ENCODE results near the gene TBC1D17. TPM values are rescaled to one million over a fixed set of nuclear protein-coding genes. Genes with fewer than 3 reads are reported as not detected.

The TBC1D17 gene
- total RNA-seq, 1 donor from 2014 or later: 33.9 TPM

DNA sequence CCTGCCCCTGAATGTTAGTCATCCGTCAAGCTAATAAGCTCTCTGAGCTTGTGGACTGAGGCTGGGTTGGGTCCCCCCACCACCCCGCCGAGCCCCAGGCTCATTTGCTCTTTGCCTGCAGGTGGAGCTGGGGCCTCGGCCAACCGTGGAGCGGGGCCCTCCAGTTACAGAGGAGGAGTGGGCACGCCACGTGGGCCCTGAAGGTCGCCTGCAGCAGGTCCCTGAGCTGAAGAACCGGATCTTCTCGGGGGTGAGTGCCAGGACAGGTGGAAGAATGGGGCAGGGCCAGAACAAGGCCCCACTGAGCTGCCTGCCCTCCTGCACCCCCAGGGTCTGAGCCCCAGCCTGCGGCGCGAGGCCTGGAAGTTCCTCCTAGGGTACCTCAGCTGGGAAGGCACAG lies 5.1 kb downstream of the TBC1D17 start:
- Mint-ChIP-seq H3K9me3 (no peaks in the 10 kb centered on the region), H3K36me3 (peaks cover 27% of the 10 kb centered on the region), H3K4me3 (no peak overlapping the region), H3K27ac (no peak overlapping the region), H3K4me1 (ENCODE audit: unreplicated experiment) (peaks cover 4% of the 10 kb centered on the region), H3K27me3 (no peaks in the 10 kb centered on the region)
- DNase-seq (ENCODE audit: extremely low spot score, unreplicated experiment): no peak
- TF ChIP-seq CTCF (conservative IDR thresholded peaks at IDR 0.05): no peak

GRCh38 chr19:49883094-49883493 lies 5.6 kb downstream of the TBC1D17 start:
- TF ChIP-seq CTCF (conservative IDR thresholded peaks at IDR 0.05): no peak
- H3K27me3 Mint-ChIP-seq: no peaks in the 10 kb centered on the region
- H3K27ac Mint-ChIP-seq: no peak overlapping the region
- peaks cover 25% of the 10 kb centered on the region for H3K36me3 Mint-ChIP-seq
- no peak for DNase-seq (ENCODE audit: extremely low spot score, unreplicated experiment)
- H3K4me1 Mint-ChIP-seq (ENCODE audit: unreplicated experiment): peaks cover 1% of the 10 kb centered on the region
- no peak overlapping the region for H3K4me3 Mint-ChIP-seq
- no peaks in the 10 kb centered on the region for H3K9me3 Mint-ChIP-seq

- peaks cover 24% of the 10 kb centered on the region for H3K36me3 Mint-ChIP-seq
- H3K4me3 Mint-ChIP-seq: no peak overlapping the region
- no peak for DNase-seq (ENCODE audit: extremely low spot score, unreplicated experiment)
- H3K9me3 Mint-ChIP-seq: no peaks in the 10 kb centered on the region
- H3K27me3 Mint-ChIP-seq: no peaks in the 10 kb centered on the region
- no peak overlapping the region for H3K27ac Mint-ChIP-seq
- TF ChIP-seq CTCF (conservative IDR thresholded peaks at IDR 0.05): no peak
- no peaks in the 10 kb centered on the region for H3K4me1 Mint-ChIP-seq (ENCODE audit: unreplicated experiment)
Observed at GRCh38 chr19:49884109-49884508, 6.6 kb downstream of the TBC1D17 start.

GRCh38 chr19:49884760-49885159 lies 7.3 kb downstream of the TBC1D17 start:
- no peak for TF ChIP-seq CTCF (conservative IDR thresholded peaks at IDR 0.05)
- H3K27ac Mint-ChIP-seq: no peak overlapping the region
- no peak for DNase-seq (ENCODE audit: extremely low spot score, unreplicated experiment)
- H3K27me3 Mint-ChIP-seq: no peaks in the 10 kb centered on the region
- H3K36me3 Mint-ChIP-seq: peaks cover 24% of the 10 kb centered on the region
- H3K9me3 Mint-ChIP-seq: no peaks in the 10 kb centered on the region
- H3K4me3 Mint-ChIP-seq: no peak overlapping the region
- H3K4me1 Mint-ChIP-seq (ENCODE audit: unreplicated experiment): no peaks in the 10 kb centered on the region

DNA sequence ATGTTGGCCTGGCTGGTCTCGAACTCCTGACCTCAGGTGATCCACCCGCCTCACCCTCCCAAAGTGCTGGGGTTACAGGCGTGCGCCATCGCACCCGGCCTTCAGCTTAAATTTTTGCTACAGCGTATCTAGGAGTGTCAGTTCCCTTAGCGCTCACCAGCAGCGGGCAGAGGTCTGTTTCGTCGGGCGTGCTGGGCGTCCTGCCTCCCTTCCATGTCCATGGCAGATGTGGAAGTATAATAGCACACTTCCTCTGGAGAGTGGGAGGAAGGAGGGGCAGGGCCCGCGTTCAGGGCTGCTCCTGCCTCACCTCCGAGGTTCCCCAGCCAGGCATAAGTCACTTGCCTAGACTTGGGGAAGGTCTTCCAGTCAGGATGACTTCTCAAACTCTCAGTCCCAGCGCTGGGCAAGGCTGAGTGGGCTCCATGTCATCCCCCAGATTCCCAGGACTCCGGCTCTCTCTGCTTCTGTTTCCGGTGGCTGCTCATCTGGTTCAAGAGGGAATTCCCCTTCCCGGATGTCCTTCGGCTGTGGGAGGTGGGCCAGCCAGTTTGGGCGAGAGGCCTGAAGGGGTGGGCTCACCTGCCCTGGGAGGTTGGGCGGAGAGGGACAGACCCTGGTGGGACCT lies 9.6 kb downstream of the TBC1D17 start:
- H3K4me1 Mint-ChIP-seq (ENCODE audit: unreplicated experiment): no peaks in the 10 kb centered on the region
- H3K9me3 Mint-ChIP-seq: no peaks in the 10 kb centered on the region
- peaks cover 7% of the 10 kb centered on the region for H3K27me3 Mint-ChIP-seq
- no peak for TF ChIP-seq CTCF (conservative IDR thresholded peaks at IDR 0.05)
- H3K27ac Mint-ChIP-seq: no peak overlapping the region
- peaks cover 17% of the 10 kb centered on the region for H3K36me3 Mint-ChIP-seq
- no peak overlapping the region for H3K4me3 Mint-ChIP-seq
- DNase-seq (ENCODE audit: extremely low spot score, unreplicated experiment): no peak

Data from type B pancreatic cell (in vitro differentiated cells).